Panc1 (cell line): ENCODE results near the gene CCDC50. TPM values are rescaled to one million over a fixed set of nuclear protein-coding genes. Genes with fewer than 3 reads are reported as not detected.

Source experiments
- ATAC-seq: fragments of 200-7000 bp; cut with Tn5 transposase; 2 replicates; pipeline ENCODE4 v1.9.1; 2020; ENCODE audit warnings: mild to moderate bottlenecking, moderate library complexity
- BruUV-seq: library from RNA; stranded (reverse); fragments of 400-500 nt; replicated peaks from 2 replicates; lab custom pipeline; 2021; lab: Mats Ljungman, UMichigan
- CTCF ChIA-PET: fragments of 300-600 bp; sonication (Branson Sonifier 250); formaldehyde crosslinking; loops from one replicate; lab custom pipeline; 2022; ENCODE audit warnings: antibody characterized with exemption; lab: Charles Lee
- POLR2A ChIA-PET: fragments of 300-600 bp; sonication (Branson Sonifier 250); formaldehyde crosslinking; loops from one replicate; lab custom pipeline; 2022; ENCODE audit warnings: antibody characterized with exemption; lab: Charles Lee
- DNase-seq: peaks from one replicate; pipeline ENCODE4 v3.0.0-alpha.2; 2010; ENCODE audit warnings: low read depth, low spot score
- H3K27ac ChIP-seq: 2 replicates; pipeline ENCODE4 v1.5.1; 2011; ENCODE audit warnings: mild to moderate bottlenecking, low read length, inconsistent platforms
- H3K27me3 ChIP-seq: fragments of 200-500 bp; sonication (Bioruptor generic); 2 replicates; pipeline ENCODE4 v1.6.0; 2014; ENCODE audit warnings: low read length, inconsistent platforms; ENCODE audit not compliant: control insufficient read depth, insufficient read depth
- H3K36me3 ChIP-seq: fragments of 200-500 bp; sonication (Bioruptor generic); 2 replicates; pipeline ENCODE4 v1.5.1; 2014; ENCODE audit warnings: inconsistent platforms, mild to moderate bottlenecking, low read length, moderate library complexity; ENCODE audit not compliant: control insufficient read depth, insufficient read depth
- H3K4me1 ChIP-seq: 2 replicates; pipeline ENCODE4 v1.5.1; 2011; ENCODE audit warnings: inconsistent platforms, mild to moderate bottlenecking, low read length, moderate library complexity; ENCODE audit not compliant: control insufficient read depth, insufficient read depth
- H3K4me3 ChIP-seq, 2 experiments: 2 replicates each; pipeline ENCODE4 v1.5.1; 2011 to 2012; ENCODE audit warnings: low read depth in 2 of 2, low read length in 2 of 2, mild to moderate bottlenecking in 2 of 2, inconsistent platforms in 1 of 2, moderate library complexity in 1 of 2
- H3K9me3 ChIP-seq: fragments of 200-500 bp; sonication (Bioruptor generic); 2 replicates; pipeline ENCODE4 v1.5.1; 2014; ENCODE audit warnings: low read depth, mild to moderate bottlenecking, inconsistent platforms, low read length, moderate library complexity; ENCODE audit not compliant: control insufficient read depth, insufficient read depth
- CTCF ChIP-seq: fragments of 450-650 bp; IDR thresholded peaks from 2 replicates; pipeline ENCODE4 v1.5.1; 2017; ENCODE audit warnings: mild to moderate bottlenecking
- POLR2AphosphoS5 ChIP-seq: IDR thresholded peaks from 2 replicates; pipeline ENCODE4 v1.6.1; 2012; ENCODE audit warnings: mild to moderate bottlenecking, low read depth, low read length, moderate library complexity
- SIN3A ChIP-seq: IDR thresholded peaks from 2 replicates; pipeline ENCODE4 v1.6.1; 2012; ENCODE audit warnings: low read depth, mild to moderate bottlenecking, low read length, moderate library complexity, borderline replicate concordance; ENCODE audit not compliant: insufficient read depth
- TCF7L2 ChIP-seq: IDR thresholded peaks from 2 replicates; pipeline ENCODE4 v1.6.1; 2011; ENCODE audit warnings: mild to moderate bottlenecking, low read depth, low read length, inconsistent platforms
- in situ Hi-C: cut with HindIII; loops from 2 replicates; pipeline ENCODE4 v1.10.0; 2016; ENCODE audit warnings: low sequenced_read_pairs, low pct_unique_long_range_greater_than_20kb
- intact Hi-C: fragments of 100-400 bp; cut with micrococcal nuclease; formaldehyde crosslinking; loops from one replicate; pipeline ENCODE4 v1.10.0; 2022; ENCODE audit not compliant: unreplicated experiment
- total RNA-seq: library from RNA; stranded (reverse); gene quantifications from one replicate; pipeline ENCODE4 v1.2.1, GENCODE V29; 2021; ENCODE audit not compliant: unreplicated experiment
- TF ChIP-seq, protein P1 (sequence below), 2 experiments: IDR thresholded peaks; 2 replicates each; pipeline ENCODE4 v1.6.1; 2011 to 2012; ENCODE audit warnings: low read depth in 2 of 2, control low read depth in 1 of 2, low read length in 1 of 2, mild to moderate bottlenecking in 1 of 2, moderate library complexity in 1 of 2; ENCODE audit not compliant: insufficient read depth in 1 of 2

Gene CCDC50
- total RNA-seq, 1 experiment from 2014 or later = 89.3 TPM

GRCh38 chr3:191301782-191302411 lies 27.3 kb upstream of the CCDC50 start:
- H3K9me3 ChIP-seq = no peaks in the 10 kb centered on the region
- no peak for ATAC-seq
- H3K27ac ChIP-seq = no peak overlapping the region
- no peak for TF ChIP-seq TCF7L2
- no peaks in the 10 kb centered on the region for H3K27me3 ChIP-seq
- in situ Hi-C loops (no loop called here), intact Hi-C loops (no loop called here)
- POLR2A ChIA-PET = no interaction called here
- no peaks in the 10 kb centered on the region for H3K4me1 ChIP-seq
- H3K4me3 ChIP-seq = no peak overlapping the region
- H3K36me3 ChIP-seq = no peaks in the 10 kb centered on the region
- no TSS peak for BruUV-seq
- no peak for DNase-seq
- CTCF ChIA-PET = no interaction called here

DNA sequence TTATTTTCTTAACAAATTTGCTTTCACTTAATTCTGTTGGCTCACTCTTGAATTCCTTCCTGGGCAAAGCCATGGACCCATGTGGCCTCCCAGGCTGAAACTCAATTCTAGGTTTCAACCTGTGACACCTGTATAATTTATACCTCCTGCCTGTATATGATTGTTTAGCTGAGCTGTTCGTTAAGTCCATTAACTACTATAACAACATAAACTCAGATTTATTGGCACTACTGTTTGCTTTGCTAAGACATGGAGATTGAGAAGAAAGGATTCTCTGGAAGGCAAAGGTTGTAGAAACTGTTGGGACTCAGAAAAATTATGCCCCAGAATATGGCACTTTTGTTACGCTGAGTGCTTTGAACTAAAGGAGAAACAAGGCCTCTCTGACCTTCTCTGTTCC lies 26.7 kb upstream of the CCDC50 start:
- BruUV-seq = no TSS peak
- ChIA-PET CTCF (no interaction called here), POLR2A (no interaction called here)
- no peak for DNase-seq
- Histone ChIP-seq H3K27me3 (no peaks in the 10 kb centered on the region), H3K36me3 (no peaks in the 10 kb centered on the region), H3K4me1 (no peaks in the 10 kb centered on the region), H3K27ac (no peak overlapping the region), H3K9me3 (no peaks in the 10 kb centered on the region), H3K4me3 (no peak overlapping the region)
- intact Hi-C loops = no loop called here
- ATAC-seq = no peak
- in situ Hi-C loops = no loop called here
- no peak for TF ChIP-seq SIN3A
- TF ChIP-seq, protein P1, sequence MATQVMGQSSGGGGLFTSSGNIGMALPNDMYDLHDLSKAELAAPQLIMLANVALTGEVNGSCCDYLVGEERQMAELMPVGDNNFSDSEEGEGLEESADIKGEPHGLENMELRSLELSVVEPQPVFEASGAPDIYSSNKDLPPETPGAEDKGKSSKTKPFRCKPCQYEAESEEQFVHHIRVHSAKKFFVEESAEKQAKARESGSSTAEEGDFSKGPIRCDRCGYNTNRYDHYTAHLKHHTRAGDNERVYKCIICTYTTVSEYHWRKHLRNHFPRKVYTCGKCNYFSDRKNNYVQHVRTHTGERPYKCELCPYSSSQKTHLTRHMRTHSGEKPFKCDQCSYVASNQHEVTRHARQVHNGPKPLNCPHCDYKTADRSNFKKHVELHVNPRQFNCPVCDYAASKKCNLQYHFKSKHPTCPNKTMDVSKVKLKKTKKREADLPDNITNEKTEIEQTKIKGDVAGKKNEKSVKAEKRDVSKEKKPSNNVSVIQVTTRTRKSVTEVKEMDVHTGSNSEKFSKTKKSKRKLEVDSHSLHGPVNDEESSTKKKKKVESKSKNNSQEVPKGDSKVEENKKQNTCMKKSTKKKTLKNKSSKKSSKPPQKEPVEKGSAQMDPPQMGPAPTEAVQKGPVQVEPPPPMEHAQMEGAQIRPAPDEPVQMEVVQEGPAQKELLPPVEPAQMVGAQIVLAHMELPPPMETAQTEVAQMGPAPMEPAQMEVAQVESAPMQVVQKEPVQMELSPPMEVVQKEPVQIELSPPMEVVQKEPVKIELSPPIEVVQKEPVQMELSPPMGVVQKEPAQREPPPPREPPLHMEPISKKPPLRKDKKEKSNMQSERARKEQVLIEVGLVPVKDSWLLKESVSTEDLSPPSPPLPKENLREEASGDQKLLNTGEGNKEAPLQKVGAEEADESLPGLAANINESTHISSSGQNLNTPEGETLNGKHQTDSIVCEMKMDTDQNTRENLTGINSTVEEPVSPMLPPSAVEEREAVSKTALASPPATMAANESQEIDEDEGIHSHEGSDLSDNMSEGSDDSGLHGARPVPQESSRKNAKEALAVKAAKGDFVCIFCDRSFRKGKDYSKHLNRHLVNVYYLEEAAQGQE (IDR thresholded peaks at IDR 0.05; ENCODE audit: insufficient read depth in 1 of 2, low read depth in 2 of 2, low read length in 1 of 2) = no peak
- no peak for TF ChIP-seq POLR2AphosphoS5
- no peak for TF ChIP-seq TCF7L2
- no peak for TF ChIP-seq CTCF

GRCh38 chr3:191303596-191303995 lies 25.6 kb upstream of the CCDC50 start:
- no peak for DNase-seq
- CTCF ChIA-PET = no interaction called here
- ATAC-seq = no peak

More at GRCh38 chr3:191303596-191303995, 25.6 kb upstream of the CCDC50 start:
- H3K27ac ChIP-seq = no peak overlapping the region
- H3K36me3 ChIP-seq = no peaks in the 10 kb centered on the region
- in situ Hi-C loops = no loop called here
- no TSS peak for BruUV-seq
- intact Hi-C loops = no loop called here
- no peak for TF ChIP-seq POLR2AphosphoS5
- TF ChIP-seq TCF7L2 = no peak
- no peak for TF ChIP-seq SIN3A
- no peak for TF ChIP-seq CTCF
- TF ChIP-seq, protein P1 (IDR thresholded peaks at IDR 0.05; ENCODE audit: insufficient read depth in 1 of 2, low read depth in 2 of 2, low read length in 1 of 2) = no peak
- no peaks in the 10 kb centered on the region for H3K4me1 ChIP-seq
- H3K27me3 ChIP-seq = no peaks in the 10 kb centered on the region
- H3K9me3 ChIP-seq = no peaks in the 10 kb centered on the region
- no peak overlapping the region for H3K4me3 ChIP-seq
- POLR2A ChIA-PET = no interaction called here
